Measurements from ENCODE around the gene KANSL1. TPM values are rescaled to one million over a fixed set of nuclear protein-coding genes. Genes with fewer than 3 reads are reported as not detected.

Gene KANSL1, protein sequence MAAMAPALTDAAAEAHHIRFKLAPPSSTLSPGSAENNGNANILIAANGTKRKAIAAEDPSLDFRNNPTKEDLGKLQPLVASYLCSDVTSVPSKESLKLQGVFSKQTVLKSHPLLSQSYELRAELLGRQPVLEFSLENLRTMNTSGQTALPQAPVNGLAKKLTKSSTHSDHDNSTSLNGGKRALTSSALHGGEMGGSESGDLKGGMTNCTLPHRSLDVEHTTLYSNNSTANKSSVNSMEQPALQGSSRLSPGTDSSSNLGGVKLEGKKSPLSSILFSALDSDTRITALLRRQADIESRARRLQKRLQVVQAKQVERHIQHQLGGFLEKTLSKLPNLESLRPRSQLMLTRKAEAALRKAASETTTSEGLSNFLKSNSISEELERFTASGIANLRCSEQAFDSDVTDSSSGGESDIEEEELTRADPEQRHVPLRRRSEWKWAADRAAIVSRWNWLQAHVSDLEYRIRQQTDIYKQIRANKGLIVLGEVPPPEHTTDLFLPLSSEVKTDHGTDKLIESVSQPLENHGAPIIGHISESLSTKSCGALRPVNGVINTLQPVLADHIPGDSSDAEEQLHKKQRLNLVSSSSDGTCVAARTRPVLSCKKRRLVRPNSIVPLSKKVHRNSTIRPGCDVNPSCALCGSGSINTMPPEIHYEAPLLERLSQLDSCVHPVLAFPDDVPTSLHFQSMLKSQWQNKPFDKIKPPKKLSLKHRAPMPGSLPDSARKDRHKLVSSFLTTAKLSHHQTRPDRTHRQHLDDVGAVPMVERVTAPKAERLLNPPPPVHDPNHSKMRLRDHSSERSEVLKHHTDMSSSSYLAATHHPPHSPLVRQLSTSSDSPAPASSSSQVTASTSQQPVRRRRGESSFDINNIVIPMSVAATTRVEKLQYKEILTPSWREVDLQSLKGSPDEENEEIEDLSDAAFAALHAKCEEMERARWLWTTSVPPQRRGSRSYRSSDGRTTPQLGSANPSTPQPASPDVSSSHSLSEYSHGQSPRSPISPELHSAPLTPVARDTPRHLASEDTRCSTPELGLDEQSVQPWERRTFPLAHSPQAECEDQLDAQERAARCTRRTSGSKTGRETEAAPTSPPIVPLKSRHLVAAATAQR (N-terminal part only)
- 361 and 617 TPM in 2 replicates for total RNA-seq (2011; cell fraction: chromatin; rRNA removed; ENCODE audit: low replicate concordance)
- total RNA-seq (2011; cell fraction: nucleolus; rRNA removed), result 177 and 226 TPM in 2 replicates
- total RNA-seq (2011; cell fraction: nucleoplasm; rRNA removed), result 302 and 371 TPM in 2 replicates
- total RNA-seq (2014; rRNA removed), result 30.5 and 34.6 TPM in 2 replicates
- 44.4 and 53.2 TPM in 2 replicates for total RNA-seq (2014; rRNA removed; fragmentation: Illumina TruSeq; extraction: Trizol)
- total RNA-seq (2015; rRNA removed; fragmentation: Illumina TruSeq; extraction: Trizol), result 43.8 and 44.0 TPM in 2 replicates
- total RNA-seq (2021), result 49.3 and 55.4 TPM in 2 replicates
- 22.4 and 25.8 TPM in 2 replicates for polyA plus RNA-seq (2011; rRNA removed)
- 10.5 and 22.5 TPM in 2 replicates for polyA plus RNA-seq (2011; cell fraction: cytosol; rRNA removed)
- polyA plus RNA-seq (2011; cell fraction: nucleus; rRNA removed), result 79.8 and 89.1 TPM in 2 replicates
- polyA plus RNA-seq (2012), result 17.0 and 24.8 TPM in 2 replicates
- 22.9 and 25.5 TPM in 2 replicates for polyA plus RNA-seq (2014; fragmentation: Illumina TruSeq; extraction: Trizol)
- 1 to 10 TPM; 3.6 to 6.9 TPM for polyA plus RNA-seq (2014; fragmentation: Nextera tagmentation; extraction: Ambion mirVana)
- polyA plus RNA-seq (2014; rRNA removed), result 22.0 and 31.8 TPM in 2 replicates
- 144 and 185 TPM in 2 replicates for polyA minus RNA-seq (2011; rRNA and poly(A)+ RNA removed)
- 47.2 and 57.3 TPM in 2 replicates for polyA minus RNA-seq (2011; cell fraction: cytosol; rRNA and poly(A)+ RNA removed)
- 115 and 196 TPM in 2 replicates for polyA minus RNA-seq (2011; cell fraction: nucleus; rRNA and poly(A)+ RNA removed)
- percentile 92 among the genes with signal in this experiment for Bru-seq, nascent RNA
- BruChase-seq, experiment 1, labeled RNA remaining after a 2-hour chase, result percentile 93 among the genes with signal in this experiment
- BruChase-seq, experiment 2, labeled RNA remaining after a 6-hour chase, result percentile 90 among the genes with signal in this experiment
- long read RNA-seq, experiment 1, full-length matches to known transcripts, result 1 of 40 reads
- long read RNA-seq, experiment 1, partial matches to known transcripts, result 8 of 40 reads
- long read RNA-seq, experiment 1, other reads (novel, unspliced or antisense), result 31 of 40 reads
- long read RNA-seq, experiment 2, partial matches to known transcripts, result 0 of 10 reads
- long read RNA-seq, experiment 2, other reads (novel, unspliced or antisense), result 10 of 10 reads
- long read RNA-seq, experiment 3, partial matches to known transcripts, result 0 of 1 reads
- long read RNA-seq, experiment 3, other reads (novel, unspliced or antisense), result 1 of 1 reads

DNA sequence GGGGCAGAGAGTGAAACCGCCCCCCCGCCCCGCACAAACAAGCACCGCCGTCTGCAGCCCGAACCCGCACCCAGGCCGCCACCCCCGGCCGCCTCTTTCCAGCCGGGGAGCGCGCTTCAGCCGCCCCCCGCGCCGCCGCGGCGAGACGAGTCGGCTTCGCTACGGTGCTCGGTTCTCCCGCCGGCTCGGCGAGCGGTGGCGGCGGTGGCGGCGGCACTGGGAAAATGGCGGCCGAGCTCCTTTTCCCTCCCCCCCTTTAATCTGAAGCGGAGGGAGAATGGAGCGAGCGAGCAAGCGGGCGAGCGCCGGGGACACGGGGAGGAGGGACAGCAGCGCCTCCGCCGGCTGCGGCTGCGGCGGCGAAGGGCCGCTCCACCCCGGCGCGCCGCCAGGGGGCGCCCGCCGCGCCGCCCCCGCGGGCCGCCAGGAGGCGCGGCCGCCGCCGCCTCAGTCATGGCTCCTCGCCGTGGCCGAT, at the start of gene KANSL1:
TSS of gene KANSL1 (minus strand) at position 279 of the 475 bp plus-strand sequence. CDS start 21,286 bp downstream, outside the sequence.
- peak within 1 kb of the TSS; percentile 85 for H3K4me3 ChIP-seq
- POLR2A ChIA-PET, result interaction anchor here (0.6 to 1.5 kb wide), 18 partner anchors 8 to 1691 kb away, joined by 3 to 8 read pairs (median 4); no protein-coding TSS in a partner anchor
- BruUV-seq (replicated peaks), result no TSS peak
- peaks cover 22% of the 10 kb centered on the region for H4K20me1 ChIP-seq (replicated peaks; ENCODE audit: control insufficient read depth, insufficient read depth, low read length)
- peaks cover 17 to 37% of the 10 kb centered on the region in 2 experiments for H3K4me1 ChIP-seq (replicated peaks in 1 of 2; ENCODE audit: control insufficient read depth in 2 of 2, insufficient read depth in 2 of 2, low read length in 2 of 2)
- in situ Hi-C loops (cut with MboI), result no loop called here
- FAIRE-seq, result no peak
- CTCF ChIA-PET (ENCODE audit: low intra/inter-chr PET ratio), result interaction anchor here (0.5 to 3.4 kb wide), 10 partner anchors 20 to 151 kb away, joined by 3 to 26 read pairs (median 4); no protein-coding TSS in a partner anchor
- intact Hi-C loops (cut with micrococcal nuclease), result loop anchor here (2.0 to 5.0 kb wide), 2 partner anchors 74 to 190 kb away; no protein-coding TSS in a partner anchor
- H2AFZ ChIP-seq (ENCODE audit: low read depth, low read length), result peak within 1 kb of the TSS; percentile 93
- H3K79me2 ChIP-seq (ENCODE audit: control insufficient read depth, insufficient read depth, low read length), result peaks cover 83% of the 10 kb centered on the region
- DNase-seq (ENCODE audit: extremely low read depth in 1 of 4, low spot score in 3 of 4), result peak; percentile 93 to 97 (median 96)
- H3K4me2 ChIP-seq (ENCODE audit: insufficient read depth, low read length), result peak within 1 kb of the TSS; percentile 89
- ATAC-seq, result peak; percentile 69
- peak within 1 kb of the TSS; percentile 85 to 98 for H3K9ac ChIP-seq (ENCODE audit: insufficient read depth in 1 of 2, low read depth in 2 of 2, low read length in 2 of 2)
- H3K27me3 ChIP-seq (ENCODE audit: control insufficient read depth in 2 of 2, insufficient read depth in 2 of 2, low read length in 2 of 2), result no peaks in the 10 kb centered on the region
- H3K9me3 ChIP-seq (replicated peaks; ENCODE audit: control insufficient read depth, insufficient read depth, low read depth, low read length), result no peaks in the 10 kb centered on the region
- WGBS (ENCODE audit: insufficient coverage, low coverage, missing lambda C conversion rate), result 1% methylated on average over 51 of the region's 72 CpGs
- peaks cover 2% of the 10 kb centered on the region; the same call in 1 of the 3 replicates for H3K36me3 ChIP-seq (ENCODE audit: control insufficient read depth, insufficient read depth, low read length)
- H3K27ac ChIP-seq (ENCODE audit: extremely low read depth, low read depth, low read length), result peak within 1 kb of the TSS; percentile 93
- peaks cover under 1% of the 10 kb centered on the region for H3K9me1 ChIP-seq (ENCODE audit: control insufficient read depth, insufficient read depth, low read length)
- TF ChIP-seq, protein P1, sequence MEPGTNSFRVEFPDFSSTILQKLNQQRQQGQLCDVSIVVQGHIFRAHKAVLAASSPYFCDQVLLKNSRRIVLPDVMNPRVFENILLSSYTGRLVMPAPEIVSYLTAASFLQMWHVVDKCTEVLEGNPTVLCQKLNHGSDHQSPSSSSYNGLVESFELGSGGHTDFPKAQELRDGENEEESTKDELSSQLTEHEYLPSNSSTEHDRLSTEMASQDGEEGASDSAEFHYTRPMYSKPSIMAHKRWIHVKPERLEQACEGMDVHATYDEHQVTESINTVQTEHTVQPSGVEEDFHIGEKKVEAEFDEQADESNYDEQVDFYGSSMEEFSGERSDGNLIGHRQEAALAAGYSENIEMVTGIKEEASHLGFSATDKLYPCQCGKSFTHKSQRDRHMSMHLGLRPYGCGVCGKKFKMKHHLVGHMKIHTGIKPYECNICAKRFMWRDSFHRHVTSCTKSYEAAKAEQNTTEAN (CRISPR knock-in tag; IDR thresholded peaks at IDR 0.05), result peak; percentile 26; the same call in 1 of the 2 replicates
- TF ChIP-seq XRCC3 (IDR thresholded peaks at IDR 0.05) (no peak), ERF (CRISPR knock-in tag; IDR thresholded peaks at IDR 0.05) (peak; percentile 24; the same call in 1 of the 2 replicates), RAD21 (CRISPR knock-in tag; conservative IDR thresholded peaks at IDR 0.05 in 1 of 2, IDR thresholded peaks at IDR 0.05 in 1 of 2) (peak; percentile 42 to 73; a peak in 3 of 4 replicates)
- TF ChIP-seq, protein P2, sequence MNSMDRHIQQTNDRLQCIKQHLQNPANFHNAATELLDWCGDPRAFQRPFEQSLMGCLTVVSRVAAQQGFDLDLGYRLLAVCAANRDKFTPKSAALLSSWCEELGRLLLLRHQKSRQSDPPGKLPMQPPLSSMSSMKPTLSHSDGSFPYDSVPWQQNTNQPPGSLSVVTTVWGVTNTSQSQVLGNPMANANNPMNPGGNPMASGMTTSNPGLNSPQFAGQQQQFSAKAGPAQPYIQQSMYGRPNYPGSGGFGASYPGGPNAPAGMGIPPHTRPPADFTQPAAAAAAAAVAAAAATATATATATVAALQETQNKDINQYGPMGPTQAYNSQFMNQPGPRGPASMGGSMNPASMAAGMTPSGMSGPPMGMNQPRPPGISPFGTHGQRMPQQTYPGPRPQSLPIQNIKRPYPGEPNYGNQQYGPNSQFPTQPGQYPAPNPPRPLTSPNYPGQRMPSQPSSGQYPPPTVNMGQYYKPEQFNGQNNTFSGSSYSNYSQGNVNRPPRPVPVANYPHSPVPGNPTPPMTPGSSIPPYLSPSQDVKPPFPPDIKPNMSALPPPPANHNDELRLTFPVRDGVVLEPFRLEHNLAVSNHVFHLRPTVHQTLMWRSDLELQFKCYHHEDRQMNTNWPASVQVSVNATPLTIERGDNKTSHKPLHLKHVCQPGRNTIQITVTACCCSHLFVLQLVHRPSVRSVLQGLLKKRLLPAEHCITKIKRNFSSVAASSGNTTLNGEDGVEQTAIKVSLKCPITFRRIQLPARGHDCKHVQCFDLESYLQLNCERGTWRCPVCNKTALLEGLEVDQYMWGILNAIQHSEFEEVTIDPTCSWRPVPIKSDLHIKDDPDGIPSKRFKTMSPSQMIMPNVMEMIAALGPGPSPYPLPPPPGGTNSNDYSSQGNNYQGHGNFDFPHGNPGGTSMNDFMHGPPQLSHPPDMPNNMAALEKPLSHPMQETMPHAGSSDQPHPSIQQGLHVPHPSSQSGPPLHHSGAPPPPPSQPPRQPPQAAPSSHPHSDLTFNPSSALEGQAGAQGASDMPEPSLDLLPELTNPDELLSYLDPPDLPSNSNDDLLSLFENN (IDR thresholded peaks at IDR 0.05; ENCODE audit: low read depth in 2 of 2, low read length in 2 of 2), result peak in 1 of 2 experiments; percentile 48; a peak in 1 of 4 replicates

Measured in K562 (cell line).